Sigmoid colon (tissue), 7 donors: ENCODE results near the gene BORCS5. TPM values are rescaled to one million over a fixed set of nuclear protein-coding genes. Genes with fewer than 3 reads are reported as not detected.

ENCODE experiments used
- DNase-seq: peaks from one replicate; pipeline ENCODE4 v3.0.0-alpha.2; 2019
- H3K27ac ChIP-seq, 4 donors: fragments of 200-600 bp; sonication (generic); one replicate each; pipeline ENCODE4 v1.5.1; 2016 to 2019; ENCODE audit warnings: mild to moderate bottlenecking in 1 of 4
- H3K27me3 ChIP-seq, 3 donors: fragments of 200-600 bp; sonication (generic); one replicate each; pipeline ENCODE4 v1.5.1; 2019; ENCODE audit warnings: mild to moderate bottlenecking in 1 of 3
- H3K36me3 ChIP-seq, 4 donors: fragments of 200-600 bp; sonication (generic); one replicate each; pipeline ENCODE4 v1.5.1; 2016 to 2019
- H3K4me1 ChIP-seq, 4 donors: fragments of 200-600 bp; sonication (generic); one replicate each; pipeline ENCODE4 v1.5.1; 2017 to 2019
- H3K4me3 ChIP-seq, 4 donors: fragments of 200-600 bp; sonication (generic); one replicate each; pipeline ENCODE4 v1.5.1; 2017 to 2019; ENCODE audit warnings: mild to moderate bottlenecking in 2 of 4, moderate library complexity in 1 of 4
- H3K9me3 ChIP-seq, 4 donors: fragments of 200-600 bp in 3 of 4; sonication (generic) in 3 of 4; one replicate each; pipeline versions ENCODE4 v1.5.1 to v1.6.1; 2013 to 2019
- EP300 ChIP-seq, 4 donors: sonication (generic); formaldehyde crosslinking; IDR thresholded peaks; one replicate each; pipeline ENCODE4 v1.6.1; 2017; ENCODE audit warnings: antibody characterized with exemption in 4 of 4
- POLR2A ChIP-seq, 2 donors: fragments of 450-650 bp; IDR thresholded peaks; one replicate each; pipeline ENCODE4 v1.6.1; 2016; ENCODE audit warnings: antibody characterized with exemption in 2 of 2, mild to moderate bottlenecking in 2 of 2, moderate library complexity in 2 of 2
- POLR2AphosphoS5 ChIP-seq, 4 donors: sonication (generic); formaldehyde crosslinking; IDR thresholded peaks; one replicate each; pipeline ENCODE4 v1.6.1; 2017; ENCODE audit warnings: antibody characterized with exemption in 4 of 4
- WGBS, 2 donors: extraction: QIAGEN DNeasy Blood & Tissue Kit; methylation state at CpG; one replicate each; pipeline ENCODE4 v1.1.7; 2013; 5-methylcytosine and 5-hydroxymethylcytosine counted together
- intact Hi-C: fragments of 100-400 bp; cut with DNase I; formaldehyde crosslinking; loops from one replicate; pipeline ENCODE4 v1.15.1; 2023
- polyA plus RNA-seq, 3 donors: library from polyadenylated mRNA; stranded (reverse); fragments of 200-250 nt; gene quantifications; one replicate each; pipeline ENCODE4 v1.2.3, GENCODE V29; 2013
- total RNA-seq, 4 donors: library from RNA; depleted of rRNA; stranded (reverse); fragments of >200 nt; gene quantifications; one replicate each; pipeline ENCODE4 v1.1.0, GENCODE V29; 2016
- TF ChIP-seq, protein P1 (sequence below), 4 experiments: fragments of 450-650 bp in 3 of 4; fragments of 200-600 bp in 1 of 4; IDR thresholded peaks; one replicate each; pipeline ENCODE4 v1.5.1; 2016 to 2019; ENCODE audit warnings: antibody characterized with exemption in 4 of 4, mild to moderate bottlenecking in 3 of 4, moderate library complexity in 2 of 4
- donor health status: healthy with polysubstance abuse.
- donor health status: Bipolar disorder and iron deficiency.
- donor health status: healthy.

BORCS5 gene
- total and polyA plus RNA-seq, 7 donors = 3.7 to 25.3 (median 7.1) TPM

- Histone ChIP-seq H3K27me3 (no peaks in the 10 kb centered on the region), H3K4me1 (peaks cover 0 to 9% (median 2%) of the 10 kb centered on the region in 4 donors), H3K9me3 (no peaks in the 10 kb centered on the region), H3K27ac (no peak overlapping the region), H3K4me3 (no peak overlapping the region), H3K36me3 (peaks cover 0 to 5% (median 0%) of the 10 kb centered on the region in 4 donors)
- DNase-seq = no peak
- TF ChIP-seq POLR2A (IDR thresholded peaks at IDR 0.05) = no peak
- no peak for TF ChIP-seq EP300 (IDR thresholded peaks at IDR 0.05)
- TF ChIP-seq POLR2AphosphoS5 (IDR thresholded peaks at IDR 0.05) = no peak
- TF ChIP-seq, protein P1, sequence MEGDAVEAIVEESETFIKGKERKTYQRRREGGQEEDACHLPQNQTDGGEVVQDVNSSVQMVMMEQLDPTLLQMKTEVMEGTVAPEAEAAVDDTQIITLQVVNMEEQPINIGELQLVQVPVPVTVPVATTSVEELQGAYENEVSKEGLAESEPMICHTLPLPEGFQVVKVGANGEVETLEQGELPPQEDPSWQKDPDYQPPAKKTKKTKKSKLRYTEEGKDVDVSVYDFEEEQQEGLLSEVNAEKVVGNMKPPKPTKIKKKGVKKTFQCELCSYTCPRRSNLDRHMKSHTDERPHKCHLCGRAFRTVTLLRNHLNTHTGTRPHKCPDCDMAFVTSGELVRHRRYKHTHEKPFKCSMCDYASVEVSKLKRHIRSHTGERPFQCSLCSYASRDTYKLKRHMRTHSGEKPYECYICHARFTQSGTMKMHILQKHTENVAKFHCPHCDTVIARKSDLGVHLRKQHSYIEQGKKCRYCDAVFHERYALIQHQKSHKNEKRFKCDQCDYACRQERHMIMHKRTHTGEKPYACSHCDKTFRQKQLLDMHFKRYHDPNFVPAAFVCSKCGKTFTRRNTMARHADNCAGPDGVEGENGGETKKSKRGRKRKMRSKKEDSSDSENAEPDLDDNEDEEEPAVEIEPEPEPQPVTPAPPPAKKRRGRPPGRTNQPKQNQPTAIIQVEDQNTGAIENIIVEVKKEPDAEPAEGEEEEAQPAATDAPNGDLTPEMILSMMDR (IDR thresholded peaks at IDR 0.05) = no peak
- intact Hi-C loops = no loop called here
- WGBS, 2 donors = 93 to 98% methylated on average over 20 of the region's 20 CpGs
Observed at GRCh38 chr12:12465522-12465921, 108.6 kb downstream of the BORCS5 start.

GRCh38 chr12:12466157-12466556 is 109.3 kb downstream of the BORCS5 start:
- no peak for TF ChIP-seq EP300 (IDR thresholded peaks at IDR 0.05)
- TF ChIP-seq, protein P1 (IDR thresholded peaks at IDR 0.05) = no peak
- TF ChIP-seq POLR2A (IDR thresholded peaks at IDR 0.05) = no peak
- no peak for TF ChIP-seq POLR2AphosphoS5 (IDR thresholded peaks at IDR 0.05)
- Histone ChIP-seq H3K27me3 (no peaks in the 10 kb centered on the region), H3K9me3 (no peaks in the 10 kb centered on the region), H3K36me3 (peaks cover 0 to 5% (median 0%) of the 10 kb centered on the region in 4 donors), H3K4me3 (no peak overlapping the region), H3K4me1 (peaks cover 0 to 3% (median 0%) of the 10 kb centered on the region in 4 donors), H3K27ac (no peak overlapping the region)
- DNase-seq = no peak
- WGBS, 2 donors = 68 to 70% methylated on average over 7 of the region's 7 CpGs
- intact Hi-C loops = no loop called here

- TF ChIP-seq POLR2A (IDR thresholded peaks at IDR 0.05) (no peak), POLR2AphosphoS5 (IDR thresholded peaks at IDR 0.05) (no peak), EP300 (IDR thresholded peaks at IDR 0.05) (no peak)
- TF ChIP-seq, protein P1 (IDR thresholded peaks at IDR 0.05) = no peak
- DNase-seq = no peak
- 80 to 86% methylated on average over 6 of the region's 6 CpGs for WGBS, 2 donors
- no peak overlapping the region for H3K27ac ChIP-seq
- H3K36me3 ChIP-seq = peaks cover 0 to 5% (median 0%) of the 10 kb centered on the region in 4 donors
- no peak overlapping the region for H3K4me3 ChIP-seq
- no peaks in the 10 kb centered on the region for H3K27me3 ChIP-seq
- intact Hi-C loops = no loop called here
- no peaks in the 10 kb centered on the region for H3K9me3 ChIP-seq
- no peaks in the 10 kb centered on the region for H3K4me1 ChIP-seq
Observed at GRCh38 chr12:12467264-12467663, 110.4 kb downstream of the BORCS5 start.

GRCh38 chr12:12467688-12468261 is 110.9 kb downstream of the BORCS5 start:
- intact Hi-C loops = no loop called here
- H3K4me1 ChIP-seq = no peaks in the 10 kb centered on the region
- H3K27ac ChIP-seq = no peak overlapping the region
- DNase-seq = no peak
- H3K9me3 ChIP-seq = no peaks in the 10 kb centered on the region
- no peak overlapping the region for H3K4me3 ChIP-seq
- H3K27me3 ChIP-seq = no peaks in the 10 kb centered on the region
- TF ChIP-seq POLR2A (IDR thresholded peaks at IDR 0.05) (no peak), POLR2AphosphoS5 (IDR thresholded peaks at IDR 0.05) (no peak), EP300 (IDR thresholded peaks at IDR 0.05) (no peak)
- TF ChIP-seq, protein P1 (IDR thresholded peaks at IDR 0.05) = no peak
- H3K36me3 ChIP-seq = peaks cover 0 to 5% (median 0%) of the 10 kb centered on the region in 4 donors
- 83 to 87% methylated on average over 14 of the region's 14 CpGs for WGBS, 2 donors

DNA sequence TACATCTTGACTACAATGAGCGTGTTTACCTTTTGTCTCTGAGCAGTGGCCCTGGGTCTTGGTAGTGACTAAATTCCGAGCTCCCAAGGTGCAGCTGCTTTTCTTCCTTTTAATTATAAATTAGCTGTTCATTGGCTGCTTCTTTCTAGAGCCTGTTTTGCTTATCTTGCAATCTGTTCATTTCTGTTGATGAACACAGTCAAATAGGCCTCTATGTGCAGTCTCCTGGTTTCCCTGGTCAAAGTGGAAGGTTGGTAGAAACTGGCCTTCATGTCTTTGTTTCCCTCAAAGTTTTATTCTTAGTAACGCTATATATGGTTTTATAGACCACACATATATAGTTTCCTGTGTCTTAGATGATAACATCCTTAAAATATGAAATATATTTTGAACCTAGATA is 111.7 kb downstream of the BORCS5 start:
- H3K4me3 ChIP-seq = no peak overlapping the region
- DNase-seq = no peak
- intact Hi-C loops = no loop called here
- 82 to 95% methylated on average over 3 of the region's 3 CpGs for WGBS, 2 donors
- no peak overlapping the region for H3K27ac ChIP-seq
- H3K4me1 ChIP-seq = no peaks in the 10 kb centered on the region
- no peaks in the 10 kb centered on the region for H3K9me3 ChIP-seq
- no peaks in the 10 kb centered on the region for H3K27me3 ChIP-seq
- H3K36me3 ChIP-seq = peaks cover 0 to 5% (median 0%) of the 10 kb centered on the region in 4 donors
- TF ChIP-seq, protein P1 (IDR thresholded peaks at IDR 0.05) = no peak
- TF ChIP-seq POLR2A (IDR thresholded peaks at IDR 0.05) = no peak
- no peak for TF ChIP-seq EP300 (IDR thresholded peaks at IDR 0.05)
- TF ChIP-seq POLR2AphosphoS5 (IDR thresholded peaks at IDR 0.05) = no peak
